Fibroblast of lung (primary cell): ENCODE data around the gene STPG1.

Experiments used
- EZH2 ChIP-seq: IDR thresholded peaks from 2 replicates; pipeline ENCODE4 v1.5.1; 2012; ENCODE audit warnings: low read length, control low read depth, mild to moderate bottlenecking; ENCODE audit errors: missing control alignments
- TF ChIP-seq, protein P1 (sequence below), 2 donors: IDR thresholded peaks in 1 of 2; conservative IDR thresholded peaks in 1 of 2; 1 replicate in 1 of 2; 2 replicates in 1 of 2; pipeline ENCODE4 v1.5.1; 2011 to 2012; ENCODE audit warnings: low read length in 2 of 2, control low read depth in 1 of 2, inconsistent platforms in 1 of 2, low read depth in 1 of 2, mild to moderate bottlenecking in 1 of 2

DNA sequence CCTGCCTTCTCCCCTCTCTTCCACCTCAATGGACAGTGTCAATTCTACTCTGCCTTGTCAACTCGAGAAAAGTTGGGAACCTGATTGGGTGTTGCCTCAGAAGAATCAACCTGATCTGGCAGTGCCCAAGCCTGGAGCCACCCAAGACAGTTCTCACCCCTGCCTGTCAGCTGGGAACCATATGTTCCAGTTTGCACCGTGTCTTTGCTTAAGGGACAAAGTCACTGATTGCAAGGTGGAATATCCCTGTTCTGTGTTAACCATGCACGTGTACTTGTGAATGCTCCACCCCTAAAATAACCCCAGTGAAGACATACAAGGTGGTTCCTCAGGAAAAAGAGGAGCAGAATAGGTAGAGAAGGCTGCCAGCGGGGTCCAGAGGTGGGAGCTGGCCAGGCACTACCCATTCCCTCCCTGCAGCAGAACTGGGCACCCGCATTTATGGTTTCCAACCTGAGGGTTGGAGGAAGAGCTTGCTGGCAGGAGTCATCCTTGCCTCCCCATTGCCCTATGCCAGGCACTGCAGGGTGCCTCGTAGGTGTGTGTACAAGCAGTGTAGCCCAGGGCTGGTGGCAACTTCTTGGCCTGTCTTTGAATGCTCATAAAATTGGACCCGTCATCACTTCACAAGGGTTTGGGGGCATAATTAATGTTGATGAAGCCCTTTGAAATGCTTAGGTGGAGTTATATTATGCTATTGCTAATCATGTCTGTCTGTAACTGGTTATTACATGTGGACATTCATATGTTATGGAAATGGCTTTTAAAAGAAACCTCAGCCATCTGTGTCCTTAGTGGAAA is 13.4 kb upstream of the STPG1 start:
- no peak for TF ChIP-seq EZH2
- TF ChIP-seq, protein P1, sequence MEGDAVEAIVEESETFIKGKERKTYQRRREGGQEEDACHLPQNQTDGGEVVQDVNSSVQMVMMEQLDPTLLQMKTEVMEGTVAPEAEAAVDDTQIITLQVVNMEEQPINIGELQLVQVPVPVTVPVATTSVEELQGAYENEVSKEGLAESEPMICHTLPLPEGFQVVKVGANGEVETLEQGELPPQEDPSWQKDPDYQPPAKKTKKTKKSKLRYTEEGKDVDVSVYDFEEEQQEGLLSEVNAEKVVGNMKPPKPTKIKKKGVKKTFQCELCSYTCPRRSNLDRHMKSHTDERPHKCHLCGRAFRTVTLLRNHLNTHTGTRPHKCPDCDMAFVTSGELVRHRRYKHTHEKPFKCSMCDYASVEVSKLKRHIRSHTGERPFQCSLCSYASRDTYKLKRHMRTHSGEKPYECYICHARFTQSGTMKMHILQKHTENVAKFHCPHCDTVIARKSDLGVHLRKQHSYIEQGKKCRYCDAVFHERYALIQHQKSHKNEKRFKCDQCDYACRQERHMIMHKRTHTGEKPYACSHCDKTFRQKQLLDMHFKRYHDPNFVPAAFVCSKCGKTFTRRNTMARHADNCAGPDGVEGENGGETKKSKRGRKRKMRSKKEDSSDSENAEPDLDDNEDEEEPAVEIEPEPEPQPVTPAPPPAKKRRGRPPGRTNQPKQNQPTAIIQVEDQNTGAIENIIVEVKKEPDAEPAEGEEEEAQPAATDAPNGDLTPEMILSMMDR (conservative IDR thresholded peaks at IDR 0.05 in 1 of 2, IDR thresholded peaks at IDR 0.05 in 1 of 2; ENCODE audit: low read depth in 1 of 2, low read length in 2 of 2): no peak
